GM20431 (cell line): ENCODE results near the gene SLC30A7.

Experiments used
- in situ Hi-C: fragments of 300-500 bp; cut with MseI, MboI; formaldehyde crosslinking; loops from one replicate; pipeline ENCODE4 v1.15.0; 2020; ENCODE audit warnings: low sequenced_read_pairs; ENCODE audit not compliant: unreplicated experiment

The SLC30A7 gene, protein sequence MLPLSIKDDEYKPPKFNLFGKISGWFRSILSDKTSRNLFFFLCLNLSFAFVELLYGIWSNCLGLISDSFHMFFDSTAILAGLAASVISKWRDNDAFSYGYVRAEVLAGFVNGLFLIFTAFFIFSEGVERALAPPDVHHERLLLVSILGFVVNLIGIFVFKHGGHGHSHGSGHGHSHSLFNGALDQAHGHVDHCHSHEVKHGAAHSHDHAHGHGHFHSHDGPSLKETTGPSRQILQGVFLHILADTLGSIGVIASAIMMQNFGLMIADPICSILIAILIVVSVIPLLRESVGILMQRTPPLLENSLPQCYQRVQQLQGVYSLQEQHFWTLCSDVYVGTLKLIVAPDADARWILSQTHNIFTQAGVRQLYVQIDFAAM

DNA sequence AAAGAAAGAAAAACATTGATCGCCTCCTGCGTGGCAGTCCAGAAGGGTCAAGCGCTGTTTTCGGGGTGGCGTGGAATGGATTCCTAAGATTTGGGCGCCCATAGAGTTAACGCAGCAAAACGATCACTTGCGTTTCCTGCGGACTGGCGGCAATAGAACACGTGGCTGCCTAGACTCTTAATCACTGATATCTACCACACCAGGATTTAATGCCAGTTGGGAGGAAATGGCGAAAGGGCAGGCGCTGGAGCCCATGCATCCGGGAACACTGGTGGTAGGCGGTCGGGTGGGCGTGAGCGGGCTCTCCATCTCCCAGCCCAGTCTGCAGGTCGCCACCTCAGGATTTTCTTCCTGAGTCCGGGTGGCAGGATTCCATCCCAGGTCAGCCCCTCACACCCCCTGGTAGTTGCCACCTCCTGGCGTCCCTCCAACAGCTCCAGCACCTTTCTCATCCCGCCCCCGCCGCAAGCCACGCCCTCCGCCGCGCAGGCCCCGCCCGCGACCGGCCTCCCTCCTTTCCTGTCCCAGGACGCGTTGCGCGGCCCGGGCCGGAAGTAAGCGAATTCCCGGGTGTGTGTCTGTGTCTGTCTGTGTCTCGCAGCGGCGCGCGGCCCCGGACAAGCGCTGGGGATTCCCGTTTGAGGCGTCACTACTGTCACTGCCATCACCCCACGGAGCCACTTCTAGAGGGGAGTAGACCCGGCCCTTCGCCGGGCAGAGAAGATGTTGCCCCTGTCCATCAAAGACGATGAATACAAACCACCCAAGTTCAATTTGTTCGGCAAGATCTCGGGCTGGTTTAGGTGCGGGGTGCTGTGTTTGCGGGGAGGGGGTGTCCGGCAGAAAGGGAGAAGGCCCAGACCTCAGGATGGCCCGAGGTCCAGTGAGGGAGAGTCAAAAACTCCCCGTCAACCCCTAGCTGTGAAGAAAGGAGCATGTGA is at the start of gene SLC30A7:
TSS of gene SLC30A7 (plus strand) at position 551 of the 941 bp plus-strand sequence. CDS start at position 724, 173 bp downstream.
- in situ Hi-C loops = loop anchor here (25.0 kb wide), 1 partner anchor 1084 kb away; no protein-coding TSS in a partner anchor

DNA sequence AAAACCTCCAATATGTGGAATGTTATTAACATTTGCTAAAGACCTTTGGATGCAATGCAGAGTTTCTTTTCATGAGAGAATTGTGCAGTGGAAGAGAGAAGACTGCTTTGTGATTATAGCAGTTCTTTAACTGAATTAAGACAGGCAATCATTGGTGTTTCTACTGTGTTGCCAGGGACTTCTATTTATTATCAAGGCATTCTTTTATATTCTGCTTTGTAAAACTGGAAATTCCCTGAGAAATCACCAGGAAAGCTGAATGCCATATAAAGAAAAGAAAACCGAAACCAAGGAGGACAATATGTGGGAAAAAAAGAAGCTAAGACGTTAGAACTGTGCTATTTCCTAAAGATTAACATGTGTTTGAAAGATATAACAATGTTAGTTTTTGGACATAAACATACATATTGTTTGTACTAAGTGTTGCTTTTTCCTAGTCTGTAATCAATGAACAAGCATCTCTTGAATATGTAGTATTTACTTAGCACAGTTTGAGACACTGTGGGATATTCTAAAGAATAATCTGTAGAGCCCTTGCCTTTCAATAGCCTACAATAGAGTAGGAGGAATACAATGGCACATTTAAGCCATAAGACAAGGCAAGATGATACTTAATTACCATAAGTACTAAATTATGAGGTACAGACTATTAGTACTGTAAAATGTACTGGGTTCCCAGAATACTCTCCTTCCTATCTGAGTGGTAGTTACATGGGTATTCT is 48.4 kb upstream of the SLC30A7 start:
- in situ Hi-C loops = no loop called here

DNA sequence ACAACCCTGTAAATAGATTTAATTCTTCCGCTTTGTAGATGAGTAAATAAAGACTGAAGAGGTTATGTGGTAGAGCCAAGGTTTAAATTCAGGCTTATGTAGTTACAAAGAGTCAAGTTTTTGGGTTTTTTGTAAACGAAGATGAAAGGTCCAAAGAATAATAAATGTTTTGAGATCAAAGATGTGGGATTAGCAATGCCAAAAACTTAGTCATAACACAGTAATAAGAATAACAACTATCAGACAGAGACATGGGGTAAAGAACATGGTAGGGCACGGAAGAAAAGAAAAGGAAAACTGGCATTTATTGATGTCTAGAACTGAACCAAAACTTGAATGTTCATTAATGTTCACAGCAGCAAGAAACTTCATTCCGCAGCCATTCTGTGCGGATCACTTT is 44.2 kb upstream of the SLC30A7 start:
- in situ Hi-C loops = loop anchor here (25.0 kb wide), 1 partner anchor 389 kb away; no protein-coding TSS in a partner anchor

DNA sequence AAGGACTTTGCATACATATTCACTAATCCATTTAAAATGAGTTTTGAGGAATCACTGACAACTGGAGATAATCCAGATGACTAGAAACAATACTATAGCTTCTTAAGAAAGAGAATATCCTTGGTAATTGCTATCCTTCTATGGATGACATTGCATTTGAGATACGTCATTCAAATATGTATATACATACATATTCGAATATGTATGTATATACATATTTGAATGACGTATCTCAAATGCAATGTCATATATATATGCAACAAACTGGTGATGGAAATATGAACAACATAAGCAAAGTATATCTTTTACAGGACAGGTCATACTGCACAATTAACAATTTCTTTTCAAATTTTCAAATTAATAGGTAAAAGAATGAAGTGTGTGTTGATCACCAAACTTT is 42.9 kb upstream of the SLC30A7 start:
- in situ Hi-C loops = loop anchor here (25.0 kb wide), 1 partner anchor 391 kb away; no protein-coding TSS in a partner anchor

DNA sequence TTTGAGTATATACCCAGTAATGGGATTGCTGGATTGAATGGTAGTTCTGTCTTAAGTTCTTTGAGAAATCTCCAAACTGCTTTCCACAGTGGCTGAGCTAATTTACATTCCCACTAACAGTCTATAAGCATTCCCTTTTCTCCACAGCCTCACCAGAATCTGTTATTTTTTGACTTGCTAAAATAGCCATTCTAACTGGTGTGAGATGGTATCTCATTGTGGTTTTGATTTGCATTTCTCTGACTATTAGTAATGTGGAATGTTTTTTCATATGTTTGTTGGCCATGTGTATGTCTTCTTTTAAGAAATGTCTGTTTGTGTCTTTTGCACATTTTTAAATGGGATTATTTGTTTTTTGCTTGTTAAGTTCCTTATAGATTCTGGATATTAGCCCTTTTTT is 40.8 kb upstream of the SLC30A7 start:
- in situ Hi-C loops = loop anchor here (25.0 kb wide), 1 partner anchor 393 kb away; no protein-coding TSS in a partner anchor

DNA sequence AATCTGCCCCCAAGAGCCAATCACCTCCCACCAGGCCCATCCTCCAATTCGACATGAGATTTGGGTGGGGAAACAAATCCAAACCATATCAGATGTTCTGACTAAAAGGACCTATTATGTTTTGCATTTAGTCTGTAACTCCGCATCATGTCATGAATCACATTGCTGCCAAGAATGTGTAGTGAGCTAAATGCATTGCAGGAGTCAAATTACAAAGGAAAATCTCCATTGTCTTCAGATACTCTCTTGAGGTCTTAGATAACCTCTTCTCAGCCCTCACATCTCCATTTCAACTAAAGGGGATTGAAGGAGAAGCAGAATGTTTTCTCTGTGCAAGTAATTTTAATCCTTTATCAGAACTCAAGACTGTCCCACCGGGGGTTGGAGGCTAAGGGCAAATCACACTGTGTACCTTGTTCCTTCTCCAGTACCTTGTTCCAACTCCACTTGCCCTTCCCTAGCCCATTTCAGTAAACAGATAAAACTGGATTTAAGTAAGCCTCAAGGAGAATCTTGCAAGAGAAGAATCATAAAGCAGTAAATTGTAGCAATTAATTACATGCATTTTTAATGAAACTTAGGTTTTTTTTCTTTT is 35.4 kb upstream of the SLC30A7 start:
- in situ Hi-C loops = loop anchor here (25.0 kb wide), 1 partner anchor 398 kb away; no protein-coding TSS in a partner anchor

DNA sequence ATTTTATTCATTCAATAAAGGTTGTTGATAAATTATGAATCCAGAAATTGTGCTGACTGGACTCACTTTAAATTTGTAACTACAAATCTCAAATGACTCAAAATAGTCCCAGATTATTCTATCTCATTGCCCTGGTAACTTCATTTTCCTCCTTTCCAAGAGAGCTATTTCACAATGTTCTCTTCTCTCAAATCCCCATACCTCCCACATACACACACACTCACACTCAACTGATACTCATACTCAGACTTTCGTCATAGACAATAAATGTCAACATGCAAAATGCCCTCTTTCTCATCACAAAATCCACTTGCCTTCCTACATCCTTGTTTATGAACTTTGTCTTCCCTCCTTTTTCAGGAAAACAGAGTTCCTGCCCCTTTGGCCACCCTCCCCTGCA is 34.5 kb upstream of the SLC30A7 start:
- in situ Hi-C loops = loop anchor here (25.0 kb wide), 1 partner anchor 399 kb away; no protein-coding TSS in a partner anchor

DNA sequence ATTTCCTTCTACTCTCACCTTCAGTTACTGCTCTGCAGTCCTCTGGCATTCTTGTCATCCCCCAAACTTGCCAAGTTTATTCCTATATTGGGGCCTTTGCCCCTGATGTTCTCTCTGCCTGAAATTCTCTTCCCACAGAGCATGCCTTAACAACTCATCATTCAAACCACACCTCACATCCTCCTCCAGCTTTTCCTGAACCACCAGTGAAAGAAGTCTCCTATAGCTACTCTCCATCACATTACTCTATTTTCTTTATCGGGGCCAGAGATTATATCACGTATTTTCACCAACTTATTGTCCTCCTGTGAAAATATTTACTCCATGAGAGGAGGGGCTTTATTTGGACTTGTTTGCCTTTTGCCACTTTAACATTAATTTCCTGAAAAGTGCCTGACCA is 33.3 kb upstream of the SLC30A7 start:
- in situ Hi-C loops = loop anchor here (25.0 kb wide), 1 partner anchor 400 kb away; no protein-coding TSS in a partner anchor

DNA sequence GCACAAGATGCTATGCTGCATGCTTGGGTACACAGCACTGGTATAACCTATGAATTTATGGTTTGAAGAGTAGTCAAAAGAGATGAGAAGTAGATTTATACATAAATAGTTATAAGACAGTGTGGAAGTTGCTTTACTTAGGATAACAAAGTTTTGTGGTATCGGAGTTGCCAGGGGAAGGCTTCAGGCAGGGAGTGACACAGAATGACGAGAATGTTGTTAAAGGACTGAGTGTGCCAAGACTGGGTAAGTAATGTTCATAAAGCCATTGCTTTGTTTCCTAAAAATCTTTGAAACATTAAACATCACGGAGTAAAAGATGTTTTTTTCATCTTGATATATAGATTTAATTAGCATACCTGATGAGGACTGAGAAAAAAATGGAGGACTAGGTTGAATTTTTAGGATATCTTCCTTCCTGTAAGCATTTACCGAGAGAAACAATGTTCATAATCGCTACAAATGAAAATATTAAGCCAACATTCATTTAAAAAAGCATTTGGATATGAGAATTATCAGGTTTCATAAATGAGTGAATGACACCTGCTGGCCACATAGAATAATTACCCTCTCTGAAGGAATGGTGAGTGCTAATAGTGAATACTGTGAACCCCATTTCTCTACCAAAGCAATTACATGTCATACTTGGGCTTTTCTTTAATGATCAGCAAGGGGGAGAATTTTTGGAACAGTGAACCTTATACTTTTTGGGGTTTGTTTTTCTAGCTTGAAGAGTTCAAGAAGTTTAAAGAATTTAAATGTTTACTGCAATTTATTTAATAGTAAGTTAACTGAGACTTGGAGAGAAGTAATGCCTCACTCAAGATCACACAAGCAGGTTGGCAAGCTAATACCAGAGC is 29.6 kb upstream of the SLC30A7 start:
- in situ Hi-C loops = loop anchor here (25.0 kb wide), 1 partner anchor 404 kb away; no protein-coding TSS in a partner anchor

DNA sequence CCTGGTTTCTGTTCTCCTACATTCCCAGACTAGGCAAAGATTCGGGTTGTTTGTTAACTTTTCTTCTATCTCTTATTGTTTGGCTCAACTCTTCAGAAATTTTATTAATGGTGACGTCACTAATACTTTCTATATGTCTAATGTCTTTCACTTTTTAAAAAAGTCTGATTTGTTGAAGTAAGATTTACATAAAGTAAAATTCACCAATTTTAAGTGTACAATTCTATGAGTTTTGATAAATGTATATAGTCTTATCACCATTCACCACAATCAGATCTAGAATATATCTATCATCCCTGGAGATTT is 29.0 kb upstream of the SLC30A7 start:
- in situ Hi-C loops = loop anchor here (25.0 kb wide), 1 partner anchor 405 kb away; no protein-coding TSS in a partner anchor

DNA sequence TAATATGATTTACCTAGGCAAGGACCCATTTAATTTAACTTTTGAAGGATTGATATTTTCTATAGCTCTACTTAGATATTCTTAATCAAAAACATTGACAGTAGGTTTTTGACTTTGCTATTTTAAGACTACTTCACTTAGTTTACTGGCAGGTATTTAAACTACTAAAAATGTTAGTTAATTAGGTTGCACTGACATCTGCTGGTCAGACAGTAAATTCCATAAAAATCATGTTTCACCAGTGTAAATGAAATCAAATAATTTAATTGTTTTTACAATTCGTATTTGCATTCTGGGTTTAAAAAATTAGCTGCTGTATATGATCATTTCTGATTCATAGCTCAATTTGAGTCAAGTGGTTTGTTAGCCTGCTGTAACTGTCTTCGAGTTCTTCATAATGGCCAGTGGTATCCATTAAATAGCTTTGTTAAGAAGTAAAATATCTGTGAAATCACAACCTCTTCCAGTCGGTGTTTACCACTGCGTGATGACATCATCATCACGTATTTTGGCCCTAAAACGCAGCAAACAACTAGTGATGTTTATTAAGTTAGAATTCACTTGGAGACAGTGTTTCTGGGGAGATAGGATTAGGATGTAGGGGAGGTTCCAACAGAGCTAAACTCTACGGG is 27.4 kb upstream of the SLC30A7 start:
- in situ Hi-C loops = loop anchor here (25.0 kb wide), 1 partner anchor 406 kb away; no protein-coding TSS in a partner anchor

DNA sequence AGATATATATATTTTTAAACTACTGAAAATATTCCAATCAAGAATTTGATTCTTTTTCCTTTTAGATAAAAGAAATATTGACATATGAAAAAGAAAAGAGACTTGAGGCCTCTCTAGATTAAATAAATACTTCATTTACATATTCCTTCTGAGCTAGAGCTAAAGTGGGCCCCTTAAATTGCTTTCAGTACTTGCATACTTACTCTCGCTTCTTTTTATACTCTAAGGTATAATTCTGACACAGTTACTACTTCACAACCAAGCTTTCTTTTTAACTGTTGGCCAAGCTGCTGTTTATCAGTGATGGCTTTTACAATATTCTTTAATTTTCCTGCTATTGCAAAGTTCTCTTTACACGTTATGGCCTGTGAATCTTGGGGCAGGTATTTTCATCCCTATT is 25.9 kb upstream of the SLC30A7 start:
- in situ Hi-C loops = loop anchor here (25.0 kb wide), 1 partner anchor 408 kb away; no protein-coding TSS in a partner anchor

DNA sequence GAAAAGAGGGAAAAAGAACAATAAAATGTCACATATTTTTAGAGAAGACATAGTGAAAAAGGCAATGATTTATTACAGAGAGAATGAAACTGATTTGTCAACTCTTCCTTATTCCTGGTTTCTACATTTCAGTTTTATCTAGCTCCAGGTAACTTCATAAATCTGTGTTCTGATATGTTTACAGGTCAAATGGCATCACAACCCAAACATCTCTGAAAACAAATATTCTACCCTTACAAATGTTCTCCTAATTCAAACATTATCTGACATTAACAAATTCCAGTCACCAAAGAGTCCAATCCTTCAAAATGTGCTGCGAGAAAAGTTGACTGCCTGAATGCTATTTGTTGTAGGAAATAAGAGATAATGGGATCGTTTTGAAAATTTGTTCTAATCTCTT is 21.5 kb upstream of the SLC30A7 start:
- in situ Hi-C loops = loop anchor here (25.0 kb wide), 1 partner anchor 412 kb away; no protein-coding TSS in a partner anchor

DNA sequence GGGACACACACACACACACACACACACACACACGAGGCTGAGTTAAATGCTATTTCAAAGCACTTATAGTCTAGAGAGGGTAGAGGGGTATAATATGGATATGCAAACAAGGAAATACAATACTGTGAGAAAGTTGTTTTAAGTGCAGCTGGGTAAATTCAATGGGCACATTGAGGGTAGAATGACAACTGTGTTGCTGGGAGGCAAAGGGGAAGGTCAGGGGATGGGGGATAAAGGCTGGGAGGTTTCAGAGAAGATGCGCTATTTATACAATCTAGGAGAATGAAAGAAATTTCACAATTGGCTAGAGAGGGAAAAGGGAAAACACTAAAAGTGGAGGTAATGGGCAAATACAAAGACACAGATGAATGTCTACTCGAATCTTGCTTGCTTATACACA is 20.7 kb upstream of the SLC30A7 start:
- in situ Hi-C loops = loop anchor here (25.0 kb wide), 1 partner anchor 1063 kb away; no protein-coding TSS in a partner anchor

DNA sequence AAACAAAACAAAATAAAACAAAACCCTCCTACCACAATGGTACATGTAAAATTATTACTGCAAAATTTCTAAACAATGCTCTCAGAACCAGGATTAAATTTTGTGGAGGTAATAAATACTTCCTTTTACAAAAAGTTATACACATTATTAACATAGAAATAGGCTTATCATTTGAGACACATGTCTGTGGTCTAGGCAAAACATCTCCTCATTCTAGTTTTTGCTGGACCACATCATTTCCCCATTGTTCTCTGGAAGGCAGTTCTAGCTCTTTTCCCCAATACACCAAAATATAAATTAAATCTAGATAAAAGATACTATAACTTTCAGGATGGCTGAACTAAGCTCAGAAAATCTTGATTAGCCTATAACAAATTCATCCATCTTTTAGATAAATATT is 19.6 kb upstream of the SLC30A7 start:
- in situ Hi-C loops = loop anchor here (25.0 kb wide), 1 partner anchor 1064 kb away; no protein-coding TSS in a partner anchor

DNA sequence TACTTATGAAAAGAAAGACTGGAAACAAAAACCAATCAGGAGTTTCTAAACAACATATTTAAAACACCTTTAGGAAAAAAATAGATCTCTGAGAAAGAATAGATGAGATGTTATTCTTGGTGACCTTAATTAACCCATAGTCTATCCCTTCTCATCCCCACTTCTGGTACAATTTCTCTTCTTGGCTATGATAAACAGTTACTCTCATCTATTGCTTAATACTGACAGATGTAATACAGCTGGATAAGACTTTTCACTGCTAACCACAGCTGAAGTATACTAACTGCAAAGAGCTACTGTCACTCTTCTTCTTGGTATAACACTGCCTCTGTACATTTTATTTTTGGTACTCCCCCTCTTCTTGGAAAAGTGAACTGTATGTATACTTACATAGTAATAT is 16.5 kb upstream of the SLC30A7 start:
- in situ Hi-C loops = loop anchor here (25.0 kb wide), 1 partner anchor 1067 kb away; no protein-coding TSS in a partner anchor

DNA sequence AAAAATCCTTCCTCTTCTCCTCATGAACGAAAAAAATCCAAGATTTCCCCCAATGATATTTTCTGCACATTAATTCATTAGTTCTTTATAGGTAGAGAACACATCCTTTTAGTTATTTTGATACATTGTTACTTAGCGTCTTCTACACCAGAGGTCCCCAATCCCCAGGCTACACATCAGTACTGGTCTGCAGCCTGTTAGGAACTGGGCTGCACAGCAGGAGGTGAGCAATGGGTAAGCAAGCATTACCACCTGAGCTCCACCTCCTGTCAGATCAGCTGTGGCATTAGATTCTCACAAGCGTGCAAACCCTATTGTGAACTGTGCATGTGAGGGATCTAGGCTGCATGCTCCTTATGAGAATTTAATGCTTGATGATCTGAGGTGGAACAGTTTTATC is 14.2 kb upstream of the SLC30A7 start:
- in situ Hi-C loops = loop anchor here (25.0 kb wide), 1 partner anchor 1069 kb away; no protein-coding TSS in a partner anchor

DNA sequence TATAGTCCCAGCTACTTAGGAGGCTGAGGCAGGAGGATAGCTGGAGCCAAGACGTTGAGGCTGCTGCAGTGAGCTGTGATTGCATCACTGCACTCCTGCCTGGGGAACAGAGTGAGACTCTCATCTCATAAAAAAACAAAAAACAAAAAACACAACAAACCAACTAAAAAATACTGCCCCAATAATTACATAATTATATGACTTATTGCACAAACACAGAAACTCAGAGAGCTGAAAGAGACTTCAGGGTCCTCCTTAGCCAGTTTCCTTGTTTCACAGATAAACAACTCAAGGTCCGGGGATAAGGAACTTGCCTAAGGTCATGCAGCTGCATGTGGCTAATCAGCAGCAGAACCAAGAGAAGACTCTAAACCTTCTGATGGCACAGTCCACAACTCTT is 13.2 kb upstream of the SLC30A7 start:
- in situ Hi-C loops = loop anchor here (25.0 kb wide), 1 partner anchor 1070 kb away; no protein-coding TSS in a partner anchor
